T-helper 2 cell (primary cell): Measurements from ENCODE around the gene DGCR6L.
"Not testable (repeated sequence)": the region's sequence is repeated elsewhere in the genome, so short reads cannot be mapped to it uniquely, and the experiment has no call there.

Source experiments
- DNase-seq, 5 experiments: peaks; one replicate each; pipeline versions ENCODE4 v3.0.0 to v3.0.0-alpha.2; 2012 to 2022

The DGCR6L gene

GRCh38 chr22:20291249-20291586, 28.6 kb downstream of the DGCR6L start:
- DNase-seq: no peak

- no peak for DNase-seq
These were observed 29.1 kb downstream of the DGCR6L start for GRCh38 chr22:20290578-20291248.

GRCh38 chr22:20290045-20290392, 29.8 kb downstream of the DGCR6L start:
- no peak for DNase-seq

- DNase-seq: not testable (repeated sequence)
These were observed 30.4 kb downstream of the DGCR6L start for GRCh38 chr22:20289182-20290044.

GRCh38 chr22:20286784-20287423, 33.0 kb downstream of the DGCR6L start:
- not testable (repeated sequence) for DNase-seq

GRCh38 chr22:20286312-20286660, 33.6 kb downstream of the DGCR6L start:
- not testable (repeated sequence) for DNase-seq

GRCh38 chr22:20285473-20286311, 34.2 kb downstream of the DGCR6L start:
- DNase-seq: peak; percentile 46 to 77 (median 60)

GRCh38 chr22:20284471-20285086, 35.3 kb downstream of the DGCR6L start:
- DNase-seq: no peak

- DNase-seq: no peak
These were observed 36.2 kb downstream of the DGCR6L start for GRCh38 chr22:20283674-20284066.

- no peak for DNase-seq
These were observed 36.8 kb downstream of the DGCR6L start for GRCh38 chr22:20282901-20283673.

- no peak for DNase-seq
These were observed 38.0 kb downstream of the DGCR6L start for GRCh38 chr22:20281891-20282290.

GRCh38 chr22:20281473-20281872, 38.4 kb downstream of the DGCR6L start:
- not testable (repeated sequence) for DNase-seq

GRCh38 chr22:20280866-20281265, 39.0 kb downstream of the DGCR6L start:
- no peak for DNase-seq

- DNase-seq: not testable (repeated sequence)
These were observed 39.7 kb downstream of the DGCR6L start for GRCh38 chr22:20280163-20280562.

GRCh38 chr22:20279662-20280134, 40.2 kb downstream of the DGCR6L start:
- DNase-seq: no peak

GRCh38 chr22:20278726-20279490, 41.0 kb downstream of the DGCR6L start:
- DNase-seq: not testable (repeated sequence)

- not testable (repeated sequence) for DNase-seq
These were observed 41.8 kb downstream of the DGCR6L start for GRCh38 chr22:20277936-20278635.

- DNase-seq: no peak
These were observed 43.4 kb downstream of the DGCR6L start for GRCh38 chr22:20276468-20276867.

- no peak for DNase-seq
These were observed 44.0 kb downstream of the DGCR6L start for GRCh38 chr22:20275836-20276235.

GRCh38 chr22:20275325-20275724, 44.5 kb downstream of the DGCR6L start:
- DNase-seq: not testable (repeated sequence)
